SK-N-SH (cell line): Measurements from ENCODE around the gene TLR2.

ENCODE experiments used
- JUND ChIP-seq: IDR thresholded peaks from 2 replicates; pipeline ENCODE4 v1.4.0; 2012
- MXI1 ChIP-seq: IDR thresholded peaks from 2 replicates; pipeline ENCODE4 v1.6.1; 2012; ENCODE audit warnings: mild to moderate bottlenecking, low read depth, low read length, improper control_type of control experiment
- POLR2AphosphoS5 ChIP-seq: IDR thresholded peaks from 2 replicates; pipeline ENCODE4 v1.6.1; 2012; ENCODE audit warnings: low read depth, low read length
- RAD21 ChIP-seq: IDR thresholded peaks from 2 replicates; pipeline ENCODE4 v1.6.1; 2012; ENCODE audit warnings: mild to moderate bottlenecking, low read length
- RFX5 ChIP-seq: IDR thresholded peaks from 2 replicates; pipeline ENCODE4 v1.6.1; 2012; ENCODE audit warnings: mild to moderate bottlenecking, improper control_type of control experiment, low read length
- RXRA ChIP-seq: IDR thresholded peaks from 2 replicates; pipeline ENCODE4 v1.4.0; 2012; ENCODE audit warnings: low read depth, mild to moderate bottlenecking, borderline replicate concordance
- TAF1 ChIP-seq: IDR thresholded peaks from 2 replicates; pipeline ENCODE4 v1.6.1; 2012; ENCODE audit warnings: low read depth, mild to moderate bottlenecking, low read length, moderate library complexity, borderline replicate concordance
- TCF12 ChIP-seq: IDR thresholded peaks from 2 replicates; pipeline ENCODE4 v1.4.0; 2012
- YY1 ChIP-seq: IDR thresholded peaks from 2 replicates; pipeline ENCODE4 v1.4.0; 2012; ENCODE audit warnings: low read depth, mild to moderate bottlenecking
- TF ChIP-seq, protein P1 (sequence below): IDR thresholded peaks from 2 replicates; pipeline ENCODE4 v1.6.1; 2012; ENCODE audit warnings: mild to moderate bottlenecking, low read depth, low read length, moderate library complexity
- TF ChIP-seq, protein P2 (sequence below): fragments of 200-600 bp; sonication (generic); IDR thresholded peaks from 2 replicates; pipeline ENCODE4 v1.6.1; 2017; ENCODE audit warnings: antibody characterized with exemption, mild to moderate bottlenecking, moderate library complexity

DNA sequence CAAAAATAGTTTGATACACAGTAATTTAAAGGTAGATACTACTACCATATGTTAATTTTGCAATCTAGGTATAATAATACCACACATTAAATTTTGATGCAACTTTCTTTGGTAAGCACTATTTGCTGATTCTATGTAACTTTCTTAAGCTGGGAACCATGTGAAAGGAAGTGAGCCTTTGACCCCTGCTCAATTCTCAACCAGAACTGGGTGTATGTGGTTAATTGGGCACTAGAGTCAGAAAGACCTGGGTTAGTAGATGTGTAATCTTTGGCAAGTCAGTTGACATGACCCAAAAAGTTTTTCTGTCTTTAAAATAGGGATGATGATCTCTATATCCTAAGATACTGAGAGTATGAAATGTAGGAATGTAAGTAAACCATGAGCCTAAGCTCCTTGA, 22.4 kb downstream of the TLR2 start:
- TF ChIP-seq RAD21: no peak
- TF ChIP-seq YY1: no peak
- TF ChIP-seq POLR2AphosphoS5: no peak
- TF ChIP-seq RFX5: no peak
- TF ChIP-seq, protein P1, sequence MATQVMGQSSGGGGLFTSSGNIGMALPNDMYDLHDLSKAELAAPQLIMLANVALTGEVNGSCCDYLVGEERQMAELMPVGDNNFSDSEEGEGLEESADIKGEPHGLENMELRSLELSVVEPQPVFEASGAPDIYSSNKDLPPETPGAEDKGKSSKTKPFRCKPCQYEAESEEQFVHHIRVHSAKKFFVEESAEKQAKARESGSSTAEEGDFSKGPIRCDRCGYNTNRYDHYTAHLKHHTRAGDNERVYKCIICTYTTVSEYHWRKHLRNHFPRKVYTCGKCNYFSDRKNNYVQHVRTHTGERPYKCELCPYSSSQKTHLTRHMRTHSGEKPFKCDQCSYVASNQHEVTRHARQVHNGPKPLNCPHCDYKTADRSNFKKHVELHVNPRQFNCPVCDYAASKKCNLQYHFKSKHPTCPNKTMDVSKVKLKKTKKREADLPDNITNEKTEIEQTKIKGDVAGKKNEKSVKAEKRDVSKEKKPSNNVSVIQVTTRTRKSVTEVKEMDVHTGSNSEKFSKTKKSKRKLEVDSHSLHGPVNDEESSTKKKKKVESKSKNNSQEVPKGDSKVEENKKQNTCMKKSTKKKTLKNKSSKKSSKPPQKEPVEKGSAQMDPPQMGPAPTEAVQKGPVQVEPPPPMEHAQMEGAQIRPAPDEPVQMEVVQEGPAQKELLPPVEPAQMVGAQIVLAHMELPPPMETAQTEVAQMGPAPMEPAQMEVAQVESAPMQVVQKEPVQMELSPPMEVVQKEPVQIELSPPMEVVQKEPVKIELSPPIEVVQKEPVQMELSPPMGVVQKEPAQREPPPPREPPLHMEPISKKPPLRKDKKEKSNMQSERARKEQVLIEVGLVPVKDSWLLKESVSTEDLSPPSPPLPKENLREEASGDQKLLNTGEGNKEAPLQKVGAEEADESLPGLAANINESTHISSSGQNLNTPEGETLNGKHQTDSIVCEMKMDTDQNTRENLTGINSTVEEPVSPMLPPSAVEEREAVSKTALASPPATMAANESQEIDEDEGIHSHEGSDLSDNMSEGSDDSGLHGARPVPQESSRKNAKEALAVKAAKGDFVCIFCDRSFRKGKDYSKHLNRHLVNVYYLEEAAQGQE: no peak
- TF ChIP-seq, protein P2, sequence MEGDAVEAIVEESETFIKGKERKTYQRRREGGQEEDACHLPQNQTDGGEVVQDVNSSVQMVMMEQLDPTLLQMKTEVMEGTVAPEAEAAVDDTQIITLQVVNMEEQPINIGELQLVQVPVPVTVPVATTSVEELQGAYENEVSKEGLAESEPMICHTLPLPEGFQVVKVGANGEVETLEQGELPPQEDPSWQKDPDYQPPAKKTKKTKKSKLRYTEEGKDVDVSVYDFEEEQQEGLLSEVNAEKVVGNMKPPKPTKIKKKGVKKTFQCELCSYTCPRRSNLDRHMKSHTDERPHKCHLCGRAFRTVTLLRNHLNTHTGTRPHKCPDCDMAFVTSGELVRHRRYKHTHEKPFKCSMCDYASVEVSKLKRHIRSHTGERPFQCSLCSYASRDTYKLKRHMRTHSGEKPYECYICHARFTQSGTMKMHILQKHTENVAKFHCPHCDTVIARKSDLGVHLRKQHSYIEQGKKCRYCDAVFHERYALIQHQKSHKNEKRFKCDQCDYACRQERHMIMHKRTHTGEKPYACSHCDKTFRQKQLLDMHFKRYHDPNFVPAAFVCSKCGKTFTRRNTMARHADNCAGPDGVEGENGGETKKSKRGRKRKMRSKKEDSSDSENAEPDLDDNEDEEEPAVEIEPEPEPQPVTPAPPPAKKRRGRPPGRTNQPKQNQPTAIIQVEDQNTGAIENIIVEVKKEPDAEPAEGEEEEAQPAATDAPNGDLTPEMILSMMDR: no peak
- TF ChIP-seq RXRA: no peak
- TF ChIP-seq TCF12: no peak
- TF ChIP-seq TAF1: no peak
- TF ChIP-seq JUND: no peak
- no peak for TF ChIP-seq MXI1
